MM.1S (cell line): ENCODE data around the gene FAM50B.

Experiments
- DNase-seq: peaks from one replicate; pipeline ENCODE4 v3.0.0-alpha.2; 2015
- H2AFZ ChIP-seq: fragments of 300-600 bp; sonication (generic); 2 replicates; pipeline ENCODE4 v1.6.0; 2016; ENCODE audit warnings: antibody characterized with exemption, low read length
- H3F3A ChIP-seq: fragments of 300-600 bp; sonication (generic); 2 replicates; pipeline ENCODE4 v1.6.1; 2016; ENCODE audit warnings: mild to moderate bottlenecking, antibody characterized with exemption, low read length, moderate library complexity, mixed read lengths; ENCODE audit not compliant: insufficient read depth
- H3K27ac ChIP-seq: fragments of 300-600 bp; sonication (generic); 2 replicates; pipeline ENCODE4 v1.5.1; 2016; ENCODE audit warnings: mild to moderate bottlenecking, low read length
- H3K27me3 ChIP-seq: fragments of 300-600 bp; sonication (generic); replicated peaks from 2 replicates; pipeline ENCODE4 v1.6.0; 2016; ENCODE audit warnings: low read length; ENCODE audit not compliant: insufficient read depth
- H3K36me3 ChIP-seq: fragments of 300-600 bp; sonication (generic); replicated peaks from 2 replicates; pipeline ENCODE4 v1.6.1; 2016; ENCODE audit warnings: mild to moderate bottlenecking, low read length, mixed read lengths; ENCODE audit not compliant: insufficient read depth
- H3K4me1 ChIP-seq: fragments of 300-600 bp; sonication (generic); 2 replicates; pipeline ENCODE4 v1.6.1; 2016; ENCODE audit warnings: low read length, mixed read lengths
- H3K4me2 ChIP-seq: fragments of 300-600 bp; sonication (generic); 2 replicates; pipeline ENCODE4 v1.6.0; 2016; ENCODE audit warnings: low read depth, low read length
- H3K4me3 ChIP-seq: fragments of 300-600 bp; sonication (generic); 2 replicates; pipeline ENCODE4 v1.5.1; 2016; ENCODE audit warnings: low read length, mixed read lengths
- H3K79me2 ChIP-seq: fragments of 300-600 bp; sonication (generic); 2 replicates; pipeline ENCODE4 v1.6.1; 2016; ENCODE audit warnings: mixed run types, low read length, mixed read lengths
- H3K9ac ChIP-seq: fragments of 300-600 bp; sonication (generic); 2 replicates; pipeline ENCODE4 v1.6.1; 2016; ENCODE audit warnings: low read length, mixed read lengths
- H3K9me2 ChIP-seq: fragments of 300-600 bp; sonication (generic); replicated peaks from 2 replicates; pipeline ENCODE4 v1.6.1; 2016; ENCODE audit warnings: mild to moderate bottlenecking, low read length, mixed read lengths; ENCODE audit not compliant: insufficient read depth
- H3K9me3 ChIP-seq: fragments of 300-600 bp; sonication (generic); replicated peaks from 2 replicates; pipeline ENCODE4 v1.6.1; 2016; ENCODE audit warnings: mild to moderate bottlenecking, low read length, mixed read lengths; ENCODE audit not compliant: insufficient read depth
- H4K20me1 ChIP-seq: fragments of 300-600 bp; sonication (generic); 2 replicates; pipeline ENCODE4 v1.6.1; 2016; ENCODE audit warnings: mild to moderate bottlenecking, low read length, moderate library complexity, mixed read lengths; ENCODE audit not compliant: insufficient read depth
- EZH2 ChIP-seq: fragments of 300-600 bp; sonication (generic); optimal IDR thresholded peaks from 2 replicates; pipeline ENCODE3; 2017; ENCODE audit warnings: low read depth, mild to moderate bottlenecking, antibody characterized with exemption, low read length, mixed read lengths
- EZH2phosphoT487 ChIP-seq: fragments of 300-600 bp; sonication (generic); IDR thresholded peaks from 2 replicates; pipeline ENCODE4 v1.6.1; 2018; ENCODE audit warnings: antibody characterized with exemption, low read length
- TF ChIP-seq, protein P1 (sequence below): fragments of 300-600 bp; sonication (generic); IDR thresholded peaks from 2 replicates; pipeline ENCODE4 v1.5.1; 2016; ENCODE audit warnings: antibody characterized with exemption, low read length, mixed read lengths

The FAM50B gene, protein sequence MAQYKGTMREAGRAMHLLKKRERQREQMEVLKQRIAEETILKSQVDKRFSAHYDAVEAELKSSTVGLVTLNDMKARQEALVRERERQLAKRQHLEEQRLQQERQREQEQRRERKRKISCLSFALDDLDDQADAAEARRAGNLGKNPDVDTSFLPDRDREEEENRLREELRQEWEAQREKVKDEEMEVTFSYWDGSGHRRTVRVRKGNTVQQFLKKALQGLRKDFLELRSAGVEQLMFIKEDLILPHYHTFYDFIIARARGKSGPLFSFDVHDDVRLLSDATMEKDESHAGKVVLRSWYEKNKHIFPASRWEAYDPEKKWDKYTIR

DNA sequence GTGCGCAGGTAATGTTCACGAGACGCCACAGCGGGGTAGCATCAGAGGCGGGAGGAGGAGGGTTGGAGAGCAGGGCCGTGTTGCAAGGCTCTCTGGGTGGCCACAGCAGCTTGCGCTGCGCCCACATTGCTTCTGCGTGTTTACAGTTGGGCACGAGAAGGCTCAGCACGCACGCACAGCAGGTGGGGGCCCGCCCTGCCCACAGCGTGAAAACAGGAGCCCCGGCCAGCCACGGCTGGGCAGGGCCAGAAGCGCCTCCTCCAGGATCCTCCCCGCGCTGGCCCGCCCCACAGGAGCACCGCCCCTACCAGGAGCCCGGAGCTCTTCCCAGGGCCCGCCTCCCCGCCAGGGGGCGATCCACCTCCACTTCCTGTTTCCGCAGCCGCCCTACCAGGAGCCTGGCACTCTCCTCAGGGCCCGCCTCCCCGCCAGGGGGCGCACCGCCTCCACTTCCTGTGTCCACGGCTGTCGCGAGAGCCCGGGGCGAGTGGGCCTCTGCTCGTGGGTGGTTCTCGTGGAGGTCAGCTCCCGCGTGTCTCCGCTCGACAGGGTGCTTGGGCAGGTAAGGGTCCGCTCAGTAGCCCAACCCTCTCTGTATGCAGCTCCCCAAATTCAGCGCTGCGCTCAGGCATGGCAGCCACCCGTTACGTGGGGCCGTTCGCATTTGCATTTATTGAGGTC, at the start of gene FAM50B:
TSS of gene FAM50B (plus strand) at position 449 of the 681 bp plus-strand sequence. CDS start 439 bp downstream, outside the sequence.
- H3K4me1 ChIP-seq, result no peaks in the 10 kb centered on the region
- H3K27ac ChIP-seq, result no peak within 1 kb of the TSS
- no peaks in the 10 kb centered on the region for H3F3A ChIP-seq
- H3K79me2 ChIP-seq, result no peaks in the 10 kb centered on the region
- peak; percentile 77 for DNase-seq
- peak within 1 kb of the TSS; percentile 52; the same call in 1 of the 2 replicates for H3K4me2 ChIP-seq
- TF ChIP-seq, protein P1, sequence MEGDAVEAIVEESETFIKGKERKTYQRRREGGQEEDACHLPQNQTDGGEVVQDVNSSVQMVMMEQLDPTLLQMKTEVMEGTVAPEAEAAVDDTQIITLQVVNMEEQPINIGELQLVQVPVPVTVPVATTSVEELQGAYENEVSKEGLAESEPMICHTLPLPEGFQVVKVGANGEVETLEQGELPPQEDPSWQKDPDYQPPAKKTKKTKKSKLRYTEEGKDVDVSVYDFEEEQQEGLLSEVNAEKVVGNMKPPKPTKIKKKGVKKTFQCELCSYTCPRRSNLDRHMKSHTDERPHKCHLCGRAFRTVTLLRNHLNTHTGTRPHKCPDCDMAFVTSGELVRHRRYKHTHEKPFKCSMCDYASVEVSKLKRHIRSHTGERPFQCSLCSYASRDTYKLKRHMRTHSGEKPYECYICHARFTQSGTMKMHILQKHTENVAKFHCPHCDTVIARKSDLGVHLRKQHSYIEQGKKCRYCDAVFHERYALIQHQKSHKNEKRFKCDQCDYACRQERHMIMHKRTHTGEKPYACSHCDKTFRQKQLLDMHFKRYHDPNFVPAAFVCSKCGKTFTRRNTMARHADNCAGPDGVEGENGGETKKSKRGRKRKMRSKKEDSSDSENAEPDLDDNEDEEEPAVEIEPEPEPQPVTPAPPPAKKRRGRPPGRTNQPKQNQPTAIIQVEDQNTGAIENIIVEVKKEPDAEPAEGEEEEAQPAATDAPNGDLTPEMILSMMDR, result peak; percentile 72
- TF ChIP-seq EZH2phosphoT487 (no peak), EZH2 (no peak)
- no peaks in the 10 kb centered on the region for H4K20me1 ChIP-seq
- H3K9me3 ChIP-seq, result no peaks in the 10 kb centered on the region
- no peaks in the 10 kb centered on the region for H3K36me3 ChIP-seq
- H2AFZ ChIP-seq, result peak within 1 kb of the TSS; percentile 65
- peak within 1 kb of the TSS; percentile 43 for H3K4me3 ChIP-seq
- H3K9ac ChIP-seq, result no peak within 1 kb of the TSS
- H3K27me3 ChIP-seq, result no peaks in the 10 kb centered on the region
- no peaks in the 10 kb centered on the region for H3K9me2 ChIP-seq

DNA sequence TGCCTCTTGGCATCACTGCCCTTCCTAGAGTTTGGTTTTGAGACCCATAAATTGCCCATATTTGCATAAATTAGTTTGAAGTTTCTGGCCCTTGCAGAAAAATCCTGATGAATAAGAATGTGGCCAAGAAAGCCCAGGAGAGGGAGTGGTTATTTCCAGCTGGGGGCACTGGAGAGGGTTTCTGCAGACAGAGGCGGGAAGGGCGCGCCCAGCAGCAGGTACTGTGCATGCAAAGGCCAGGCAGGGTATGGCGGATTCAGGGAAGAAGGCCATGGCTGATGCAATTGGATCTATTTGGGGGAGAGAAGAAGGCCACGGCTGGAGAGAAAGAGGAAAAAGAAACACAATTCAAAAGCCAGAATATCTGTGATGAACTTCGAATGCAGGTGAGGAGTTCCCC, 49.5 kb upstream of the FAM50B start:
- Histone ChIP-seq H3K9me2 (no peaks in the 10 kb centered on the region), H3K9me3 (no peaks in the 10 kb centered on the region), H3K9ac (no peak overlapping the region), H3K4me1 (0 out of 2 replicates have a peak, but pooled peaks cover 6% of the 10 kb centered on the region), H3K79me2 (no peaks in the 10 kb centered on the region), H2AFZ (no peak overlapping the region), H4K20me1 (no peaks in the 10 kb centered on the region), H3K27me3 (no peaks in the 10 kb centered on the region), H3K4me3 (no peak overlapping the region), H3K27ac (no peak overlapping the region), H3F3A (no peaks in the 10 kb centered on the region), H3K36me3 (no peaks in the 10 kb centered on the region), H3K4me2 (no peak overlapping the region)
- no peak for TF ChIP-seq EZH2phosphoT487
- no peak for TF ChIP-seq EZH2
- TF ChIP-seq, protein P1, result no peak
- DNase-seq, result no peak

DNA sequence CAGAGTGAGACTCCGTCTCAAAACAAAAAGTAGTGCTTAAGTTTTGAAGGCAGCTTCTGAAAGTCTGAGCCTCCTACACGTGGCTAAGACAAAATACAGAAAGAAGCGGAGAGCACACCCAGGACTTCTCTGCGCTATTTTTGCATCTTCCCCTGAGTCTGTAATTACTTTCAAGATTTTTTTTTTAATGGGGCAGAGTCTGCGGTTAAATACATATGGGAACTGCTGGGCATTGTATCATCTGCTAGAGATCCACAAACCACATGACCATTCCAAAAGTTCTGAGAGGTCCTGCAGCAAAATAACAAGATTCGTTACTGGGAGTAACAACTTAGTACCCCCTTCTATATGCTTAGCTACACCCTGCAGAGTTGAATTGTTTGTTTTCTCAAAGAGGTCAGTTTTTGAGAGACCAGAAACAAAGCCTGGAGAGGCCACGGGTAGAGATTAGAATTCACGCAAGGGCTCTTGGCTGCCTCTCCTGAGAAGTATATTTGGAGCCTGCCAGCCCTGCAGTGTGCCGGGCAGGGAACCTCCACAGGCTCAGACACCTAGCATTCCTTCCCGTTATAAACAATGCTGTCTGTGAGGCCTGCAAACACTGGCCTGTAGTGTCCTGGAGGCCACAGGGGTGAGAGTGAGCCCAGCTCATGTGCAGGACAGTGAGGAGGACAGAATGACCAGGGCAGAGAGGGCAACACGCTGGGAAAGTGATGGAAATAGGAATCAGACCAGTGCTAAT, 48.2 kb upstream of the FAM50B start:
- Histone ChIP-seq H3K9ac (no peak overlapping the region), H3K79me2 (no peaks in the 10 kb centered on the region), H3K36me3 (no peaks in the 10 kb centered on the region), H3K27me3 (no peaks in the 10 kb centered on the region), H3K4me2 (no peak overlapping the region), H3K27ac (no peak overlapping the region), H4K20me1 (no peaks in the 10 kb centered on the region), H3K9me2 (no peaks in the 10 kb centered on the region), H3F3A (no peaks in the 10 kb centered on the region), H3K4me1 (0 out of 2 replicates have a peak, but pooled peaks cover 6% of the 10 kb centered on the region), H2AFZ (no peak overlapping the region), H3K4me3 (no peak overlapping the region), H3K9me3 (no peaks in the 10 kb centered on the region)
- DNase-seq, result no peak
- TF ChIP-seq EZH2, result no peak
- TF ChIP-seq, protein P1, result no peak
- no peak for TF ChIP-seq EZH2phosphoT487
